Myometrial cell (primary cell): ENCODE data around the gene ZPLD1. TPM values are rescaled to one million over a fixed set of nuclear protein-coding genes. Genes with fewer than 3 reads are reported as not detected.

Source experiments
- total RNA-seq: library from RNA; depleted of rRNA; stranded (reverse); fragments of >200 nt; gene quantifications from 2 replicates; pipeline ENCODE4 v1.2.3, GENCODE V29; 2015

Gene ZPLD1
- total RNA-seq, result not detected in 2 replicates

GRCh38 chr3:102434715-102435114 is at the start of gene ZPLD1:
ZPLD1 (plus strand) TSS chr3:102435015; CDS start chr3:102438488, 3,473 bp downstream.

